Heart left ventricle (tissue), 16 donors: Measurements from ENCODE around the gene WDR75. TPM values are rescaled to one million over a fixed set of nuclear protein-coding genes. Genes with fewer than 3 reads are reported as not detected.

Experiments used
- ATAC-seq, 4 donors: fragments of 200-7000 bp; cut with Tn5 transposase; one replicate each; pipeline ENCODE4 v1.9.1; 2020 to 2022; ENCODE audit warnings: moderate library complexity in 4 of 4, mild to moderate bottlenecking in 3 of 4, moderate number of reproducible peaks in 1 of 4
- DNase-seq, 5 donors: peaks; one replicate each; pipeline ENCODE4 v3.0.0-alpha.2; 2020
- H3K27ac ChIP-seq, 12 donors: fragments of 200-600 bp; sonication (generic) in 4 of 12; one replicate each; pipeline versions ENCODE4 v1.5.0 to v1.8.0; 2016 to 2022; ENCODE audit warnings: mild to moderate bottlenecking in 2 of 12
- H3K27me3 ChIP-seq, 9 donors: fragments of 200-600 bp; sonication (generic) in 2 of 9; one replicate each; pipeline versions ENCODE4 v1.5.1 to v1.8.0; 2016 to 2022; ENCODE audit warnings: mild to moderate bottlenecking in 3 of 9
- H3K36me3 ChIP-seq, 9 donors: fragments of 200-600 bp; sonication (generic) in 2 of 9; one replicate each; pipeline versions ENCODE4 v1.5.0 to v1.8.0; 2018 to 2022; ENCODE audit warnings: mild to moderate bottlenecking in 2 of 9
- H3K4me1 ChIP-seq, 12 donors: fragments of 200-600 bp; sonication (generic) in 4 of 12; one replicate each; pipeline versions ENCODE4 v1.5.0 to v1.8.0; 2016 to 2022; ENCODE audit warnings: mild to moderate bottlenecking in 3 of 12
- H3K4me3 ChIP-seq, 12 donors: fragments of 200-600 bp; sonication (generic) in 4 of 12; one replicate each; pipeline versions ENCODE4 v1.5.0 to v1.8.0; 2017 to 2022; ENCODE audit warnings: mild to moderate bottlenecking in 9 of 12, moderate library complexity in 4 of 12
- H3K9me3 ChIP-seq, 12 donors: fragments of 200-600 bp; sonication (generic) in 4 of 12; one replicate each; pipeline versions ENCODE4 v1.5.0 to v1.8.0; 2016 to 2022; ENCODE audit warnings: mild to moderate bottlenecking in 1 of 12
- POLR2A ChIP-seq, 2 donors: fragments of 450-650 bp; IDR thresholded peaks; one replicate each; pipeline ENCODE4 v1.6.1; 2017; ENCODE audit warnings: antibody characterized with exemption in 2 of 2, mild to moderate bottlenecking in 2 of 2, moderate library complexity in 2 of 2
- WGBS, 4 donors: extraction: QIAGEN DNeasy Blood & Tissue Kit in 2 of 4; methylation state at CpG; one replicate each; pipeline versions ENCODE4 v1.1.5 to v1.1.7; 2013 to 2018; 5-methylcytosine and 5-hydroxymethylcytosine counted together
- intact Hi-C, 10 donors: fragments of 100-400 bp; cut with DNase I; formaldehyde crosslinking; loops; one replicate each; pipeline versions ENCODE4 v1.11.1 to v1.14.2; 2022
- polyA plus RNA-seq, 2 donors: library from polyadenylated mRNA; stranded (reverse); fragments of 200-250 nt; gene quantifications; one replicate each; pipeline ENCODE4 v1.2.3, GENCODE V29; 2013
- total RNA-seq, 9 donors: library from RNA; depleted of rRNA in 2 of 9; stranded (reverse); fragments of >200 nt in 2 of 9; fragmentation: NEBNext Ultra II Directional in 3 of 9; extraction: Animal tissue kit (Norgen Biotek cat#: 25700) in 3 of 9; gene quantifications; one replicate each; pipeline versions ENCODE4 v1.1.0 to v1.2.4, GENCODE V29; 2016 to 2023
- TF ChIP-seq, protein P1 (sequence below), 12 donors: fragments of 200-600 bp; sonication (generic) in 4 of 12; IDR thresholded peaks; one replicate each; pipeline versions ENCODE4 v1.5.0 to v1.8.0; 2018 to 2022; ENCODE audit warnings: antibody characterized with exemption in 12 of 12, mild to moderate bottlenecking in 5 of 12
- donor health status: ischemic (EF 13 %, LVEDD 7.1; RV severe dilation, severe dysfunction).
- donor health status: healthy with polysubstance abuse.
- donor health status: DM: no; HTN: yes; CAD: no.
- donor health status: DM: no; HTN: no; CAD: no.
- donor health status: ischemic (EF 25% LVEDD 6.9; RV normal size, moderate dysfunction).
- donor health status: ischemic (EF 25% LVEDD 5.7; RV mildly dilated, moderate dysfunction).
- donor health status: healthy.
- donor health status: DM: yes; HTN: yes; CAD: no.
- donor health status: ischemic (EF 35%, LVEDD 5.7; RV mildly dilated, moderate dysfunction).
- donor health status: nonischemic (EF 11% LVEDD 7.7; RV severe dilation, severe dysfunction).
- donor health status: DM: yes; HTN: yes; CAD: no.
- donor health status: PGD.
- donor health status: ischemic (EF 29% LVEDD 5.4; RV normal size, mild dysfunction).
- donor health status: nonischemic (EF 23%, LVEDD 6.1; RV moderate dilation, normal function).

WDR75 gene
- total and polyA plus RNA-seq, 11 donors = 10.6 to 22.0 (median 14.9) TPM

DNA sequence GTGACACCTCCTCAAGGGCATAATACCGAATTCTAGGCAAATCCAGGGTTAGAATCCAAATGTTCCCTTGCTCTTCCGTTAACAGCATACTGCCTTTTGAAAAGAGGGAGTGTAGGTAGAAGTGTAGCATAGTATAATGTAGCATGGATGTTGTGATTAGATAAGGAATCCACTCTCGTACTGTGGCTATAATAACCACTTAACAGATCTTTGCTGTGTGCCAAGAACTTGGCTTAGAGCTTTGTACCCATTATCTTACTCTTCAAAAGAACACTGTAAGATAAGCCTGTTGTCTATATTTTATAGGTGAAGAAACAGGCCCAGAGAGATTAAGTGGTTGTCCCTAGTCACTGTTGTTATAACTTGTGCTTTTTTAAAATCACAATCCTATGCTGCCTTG lies 24.2 kb downstream of the WDR75 start:
- H3K27ac ChIP-seq = peak overlapping the region in 1 of 12 donors; percentile 12
- no peak overlapping the region for H3K4me3 ChIP-seq
- no peak for DNase-seq
- intact Hi-C loops = loop anchor here in 7 of 10 donors (5.0 to 10.0 kb wide), 5 partner anchors 92 to 167 kb away; partner anchors contain the start of gene SLC40A1 (in 2 of the 7)
- no peak for ATAC-seq
- H3K36me3 ChIP-seq = peaks cover 0 to 100% (median 92%) of the 10 kb centered on the region in 9 donors
- 59 to 72% (median 64%) methylated on average over 3 of the region's 3 CpGs for WGBS, 4 donors
- TF ChIP-seq, protein P1, sequence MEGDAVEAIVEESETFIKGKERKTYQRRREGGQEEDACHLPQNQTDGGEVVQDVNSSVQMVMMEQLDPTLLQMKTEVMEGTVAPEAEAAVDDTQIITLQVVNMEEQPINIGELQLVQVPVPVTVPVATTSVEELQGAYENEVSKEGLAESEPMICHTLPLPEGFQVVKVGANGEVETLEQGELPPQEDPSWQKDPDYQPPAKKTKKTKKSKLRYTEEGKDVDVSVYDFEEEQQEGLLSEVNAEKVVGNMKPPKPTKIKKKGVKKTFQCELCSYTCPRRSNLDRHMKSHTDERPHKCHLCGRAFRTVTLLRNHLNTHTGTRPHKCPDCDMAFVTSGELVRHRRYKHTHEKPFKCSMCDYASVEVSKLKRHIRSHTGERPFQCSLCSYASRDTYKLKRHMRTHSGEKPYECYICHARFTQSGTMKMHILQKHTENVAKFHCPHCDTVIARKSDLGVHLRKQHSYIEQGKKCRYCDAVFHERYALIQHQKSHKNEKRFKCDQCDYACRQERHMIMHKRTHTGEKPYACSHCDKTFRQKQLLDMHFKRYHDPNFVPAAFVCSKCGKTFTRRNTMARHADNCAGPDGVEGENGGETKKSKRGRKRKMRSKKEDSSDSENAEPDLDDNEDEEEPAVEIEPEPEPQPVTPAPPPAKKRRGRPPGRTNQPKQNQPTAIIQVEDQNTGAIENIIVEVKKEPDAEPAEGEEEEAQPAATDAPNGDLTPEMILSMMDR (IDR thresholded peaks at IDR 0.05) = no peak
- no peak for TF ChIP-seq POLR2A (IDR thresholded peaks at IDR 0.05)
- no peaks in the 10 kb centered on the region for H3K27me3 ChIP-seq
- H3K9me3 ChIP-seq = no peaks in the 10 kb centered on the region
- H3K4me1 ChIP-seq = peaks cover 0 to 16% (median 0%) of the 10 kb centered on the region in 12 donors

DNA sequence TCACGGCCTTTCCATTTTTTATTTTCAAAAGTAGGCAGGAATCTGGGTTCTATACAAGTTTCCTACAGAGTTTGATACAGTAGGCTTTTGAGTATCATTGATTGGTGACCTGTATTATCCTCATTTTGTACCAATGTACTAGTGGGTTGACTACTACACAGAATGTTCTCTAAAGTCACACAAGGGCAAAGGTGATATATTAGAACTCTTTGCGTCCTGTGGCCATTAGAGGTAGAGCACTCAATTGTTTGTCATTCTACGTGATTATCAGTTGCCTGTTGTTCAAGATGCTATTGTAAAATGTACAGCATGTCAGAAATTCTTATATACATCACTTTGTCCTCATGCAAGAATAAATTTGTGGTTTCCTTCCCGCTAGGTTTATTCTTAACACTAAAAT lies 24.8 kb downstream of the WDR75 start:
- no peak for TF ChIP-seq POLR2A (IDR thresholded peaks at IDR 0.05)
- TF ChIP-seq, protein P1 (IDR thresholded peaks at IDR 0.05) = peak in 1 of 12 donors; percentile 8
- DNase-seq (no peak), ATAC-seq (no peak)
- H3K4me3 ChIP-seq = no peak overlapping the region
- H3K27ac ChIP-seq = no peak overlapping the region
- H3K9me3 ChIP-seq = no peaks in the 10 kb centered on the region
- intact Hi-C loops = loop anchor here (2.0 to 10.0 kb wide), 8 partner anchors 91 to 167 kb away; partner anchors contain the start of gene SLC40A1 (in 2 of the 10)
- H3K27me3 ChIP-seq = no peaks in the 10 kb centered on the region
- H3K36me3 ChIP-seq = peaks cover 0 to 100% (median 92%) of the 10 kb centered on the region in 9 donors
- WGBS, 4 donors = 86 to 90% (median 88%) methylated on average over 4 of the region's 4 CpGs
- H3K4me1 ChIP-seq = peaks cover 0 to 16% (median 0%) of the 10 kb centered on the region in 12 donors

DNA sequence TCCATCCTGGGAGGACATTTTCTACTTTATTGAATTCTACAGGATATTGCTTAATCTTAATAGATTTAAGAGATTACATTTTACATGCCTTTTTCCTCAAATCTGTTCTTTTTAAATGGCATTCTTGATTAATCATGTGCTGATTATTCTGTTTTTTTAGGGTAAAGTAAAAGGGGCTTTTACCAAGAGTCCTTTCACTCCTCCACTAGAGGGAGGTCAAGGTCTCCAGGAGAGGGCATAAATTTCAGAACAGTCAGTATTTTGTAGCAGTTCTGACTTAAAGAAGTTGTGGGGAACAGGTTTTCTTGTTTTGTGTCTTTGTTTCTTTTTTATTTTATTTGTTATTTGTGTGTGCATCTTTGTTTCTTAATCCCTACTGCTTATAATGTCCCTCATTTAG lies 25.4 kb downstream of the WDR75 start:
- no peak overlapping the region for H3K27ac ChIP-seq
- H3K4me1 ChIP-seq = peaks cover 0 to 16% (median 0%) of the 10 kb centered on the region in 12 donors
- H3K9me3 ChIP-seq = no peaks in the 10 kb centered on the region
- TF ChIP-seq POLR2A (IDR thresholded peaks at IDR 0.05) = no peak
- TF ChIP-seq, protein P1 (IDR thresholded peaks at IDR 0.05) = peak; percentile 50 to 79 (median 70)
- no peaks in the 10 kb centered on the region for H3K27me3 ChIP-seq
- H3K4me3 ChIP-seq = no peak overlapping the region
- intact Hi-C loops = loop anchor here (2.0 to 10.0 kb wide), 8 partner anchors 91 to 166 kb away; partner anchors contain the start of gene SLC40A1 (in 2 of the 10)
- peak in 3 of 4 donors; percentile 59 to 64 (median 62) for ATAC-seq
- no peak for DNase-seq
- peaks cover 0 to 100% (median 94%) of the 10 kb centered on the region in 9 donors for H3K36me3 ChIP-seq

DNA sequence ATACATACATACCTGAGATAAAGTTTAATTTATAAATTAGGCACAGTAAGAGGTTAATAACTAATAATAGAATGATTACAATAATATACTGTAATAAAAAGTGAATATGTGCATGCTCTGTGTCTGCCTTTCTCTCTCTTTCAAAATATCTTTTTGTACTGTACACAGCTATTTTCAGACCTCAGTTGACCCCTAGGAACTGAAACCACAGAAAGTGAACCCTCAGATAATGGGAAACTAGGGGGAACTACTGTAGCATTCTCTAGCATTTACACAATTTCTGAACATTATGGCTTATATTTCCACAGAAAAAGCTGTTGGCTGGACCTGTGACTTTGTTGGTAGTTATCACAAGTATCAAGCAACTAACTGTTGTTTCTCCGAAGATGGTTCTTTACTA lies 25.9 kb downstream of the WDR75 start:
- WGBS, 4 donors = 85 to 99% (median 94%) methylated on average over 1 of the region's 1 CpG
- TF ChIP-seq POLR2A (IDR thresholded peaks at IDR 0.05) = no peak
- TF ChIP-seq, protein P1 (IDR thresholded peaks at IDR 0.05) = no peak
- H3K27ac ChIP-seq = no peak overlapping the region
- H3K27me3 ChIP-seq = no peaks in the 10 kb centered on the region
- no peak overlapping the region for H3K4me3 ChIP-seq
- DNase-seq = no peak
- peaks cover 0 to 16% (median 0%) of the 10 kb centered on the region in 12 donors for H3K4me1 ChIP-seq
- peaks cover 0 to 100% (median 94%) of the 10 kb centered on the region in 9 donors for H3K36me3 ChIP-seq
- H3K9me3 ChIP-seq = no peaks in the 10 kb centered on the region
- intact Hi-C loops = loop anchor here (2.0 to 10.0 kb wide), 8 partner anchors 90 to 166 kb away; partner anchors contain the start of gene SLC40A1 (in 2 of the 10)
- ATAC-seq = peak in 1 of 4 donors; percentile 36
